Hematopoietic multipotent progenitor cell (in vitro differentiated cells): ENCODE measurements around the gene CCDC89. TPM values are rescaled to one million over a fixed set of nuclear protein-coding genes. Genes with fewer than 3 reads are reported as not detected.

Source experiments
- DNase-seq, 3 donors: peaks; one replicate each; pipeline ENCODE4 v3.0.0-alpha.2; 2011 to 2015; ENCODE audit warnings: low read depth in 2 of 3, low spot score in 2 of 3
- total RNA-seq: library from RNA; depleted of rRNA; stranded (reverse); fragments of >200 nt; gene quantifications from one replicate; pipeline ENCODE4 v1.2.3, GENCODE V29; 2012

CCDC89 gene
- under 0.01 TPM for total RNA-seq

DNA sequence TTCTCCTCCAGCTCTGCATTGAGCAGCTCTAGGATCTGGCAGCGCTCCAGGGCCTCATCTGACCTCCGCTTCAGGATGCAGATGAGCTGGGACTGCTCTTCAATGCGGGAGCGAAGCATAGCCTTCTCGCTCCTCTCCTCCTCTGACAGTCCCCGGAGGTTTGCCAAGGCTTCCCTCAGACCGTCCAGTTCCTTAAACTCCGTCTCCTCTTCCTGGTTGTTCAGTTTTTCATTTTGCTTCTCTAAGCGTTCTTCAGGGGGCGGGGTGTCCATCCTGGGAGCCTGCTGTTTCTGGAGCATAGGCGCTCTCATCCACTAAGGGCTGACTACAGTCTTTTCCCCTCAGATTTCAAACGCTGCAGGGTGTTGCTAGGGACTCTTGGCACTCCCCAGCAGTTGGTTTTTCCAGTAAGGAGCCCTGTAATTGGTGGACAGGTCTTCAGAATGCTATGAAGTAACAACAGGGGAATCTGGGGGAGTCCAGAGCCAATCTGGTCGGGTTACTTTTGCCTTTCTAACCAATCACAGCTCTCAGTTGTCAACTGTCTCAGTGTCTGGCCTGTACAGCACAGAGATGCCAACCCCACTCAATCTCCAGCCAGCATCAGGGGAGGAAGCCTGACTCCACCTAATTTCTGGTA, at the start of gene CCDC89:
TSS of gene CCDC89 (minus strand) at position 376 of the 640 bp plus-strand sequence. CDS start at position 311, 65 bp downstream.
- DNase-seq, result no peak

DNA sequence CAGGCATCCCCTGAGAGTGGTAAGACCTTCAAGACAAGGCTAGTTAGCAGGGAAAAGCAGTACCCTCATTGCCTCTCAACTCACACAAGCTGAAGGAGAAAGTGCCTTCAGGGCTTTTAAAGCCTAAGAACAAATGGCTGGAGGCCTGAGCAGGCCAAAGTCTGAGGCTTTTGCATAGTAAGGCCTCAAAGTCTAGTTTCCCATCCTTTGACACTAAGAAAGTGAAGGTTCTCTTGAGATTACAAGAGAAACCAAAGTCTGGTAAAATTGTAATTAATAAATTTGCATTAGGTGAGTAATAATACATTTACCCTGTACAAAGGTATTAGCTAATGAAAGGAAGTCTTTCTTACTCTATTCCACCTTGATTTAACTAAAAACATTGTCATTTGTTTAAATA, 47.0 kb upstream of the CCDC89 start:
- DNase-seq, result no peak

DNA sequence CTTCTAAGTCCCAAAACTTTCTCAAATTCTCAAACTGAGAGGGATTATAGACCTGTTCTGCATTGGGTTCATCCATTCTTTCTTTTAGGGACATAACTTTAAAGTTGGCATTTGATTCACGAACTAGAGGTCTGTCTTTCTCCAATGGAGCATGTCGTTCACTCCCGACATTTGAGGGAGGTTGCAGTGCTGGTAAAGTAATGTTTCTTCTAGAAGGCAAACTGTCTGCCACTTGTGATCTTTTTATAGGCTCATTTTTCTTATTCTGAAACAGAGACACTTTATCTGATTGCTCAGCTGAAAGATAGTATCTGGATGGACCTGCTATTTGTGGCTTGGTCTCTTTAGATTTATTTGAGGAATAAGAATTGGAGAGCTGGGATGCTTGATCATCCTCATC, 40.4 kb upstream of the CCDC89 start:
- no peak for DNase-seq

DNA sequence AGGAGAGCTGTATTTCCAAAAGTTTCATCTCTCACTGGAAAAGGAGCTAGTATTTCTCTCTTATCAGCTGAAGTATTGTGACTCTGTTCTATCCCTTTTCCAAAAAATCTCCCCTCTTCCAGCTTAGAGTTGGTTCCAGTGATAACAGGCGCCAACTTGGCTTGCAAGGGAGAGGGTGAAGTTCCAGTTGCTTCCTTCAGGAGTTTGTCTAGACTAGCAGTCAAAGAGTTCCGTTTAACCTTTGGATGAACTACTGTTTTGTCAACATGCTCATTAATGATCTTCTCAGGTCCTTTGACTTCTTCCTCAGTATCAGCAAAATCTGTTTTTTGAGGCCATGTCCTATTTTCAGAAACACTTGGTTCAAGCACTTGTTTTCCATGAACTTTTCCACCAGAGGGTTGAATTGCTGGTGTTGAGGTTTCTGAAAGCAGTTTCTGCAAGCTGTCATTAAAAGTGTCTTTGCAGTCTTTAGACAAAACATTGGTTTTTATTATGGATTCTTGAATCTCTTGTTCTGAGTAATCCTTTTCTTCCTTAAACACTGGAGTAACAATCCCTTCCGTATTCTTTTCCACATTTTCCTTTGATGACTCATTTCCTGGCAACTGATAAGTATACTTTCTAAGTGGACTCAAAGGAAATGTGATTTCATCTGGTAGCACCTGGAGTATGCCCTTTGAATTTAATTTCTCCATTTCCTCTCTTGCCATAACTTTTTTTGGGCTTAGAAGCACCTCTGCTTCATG, 39.7 kb upstream of the CCDC89 start:
- DNase-seq, result no peak

DNA sequence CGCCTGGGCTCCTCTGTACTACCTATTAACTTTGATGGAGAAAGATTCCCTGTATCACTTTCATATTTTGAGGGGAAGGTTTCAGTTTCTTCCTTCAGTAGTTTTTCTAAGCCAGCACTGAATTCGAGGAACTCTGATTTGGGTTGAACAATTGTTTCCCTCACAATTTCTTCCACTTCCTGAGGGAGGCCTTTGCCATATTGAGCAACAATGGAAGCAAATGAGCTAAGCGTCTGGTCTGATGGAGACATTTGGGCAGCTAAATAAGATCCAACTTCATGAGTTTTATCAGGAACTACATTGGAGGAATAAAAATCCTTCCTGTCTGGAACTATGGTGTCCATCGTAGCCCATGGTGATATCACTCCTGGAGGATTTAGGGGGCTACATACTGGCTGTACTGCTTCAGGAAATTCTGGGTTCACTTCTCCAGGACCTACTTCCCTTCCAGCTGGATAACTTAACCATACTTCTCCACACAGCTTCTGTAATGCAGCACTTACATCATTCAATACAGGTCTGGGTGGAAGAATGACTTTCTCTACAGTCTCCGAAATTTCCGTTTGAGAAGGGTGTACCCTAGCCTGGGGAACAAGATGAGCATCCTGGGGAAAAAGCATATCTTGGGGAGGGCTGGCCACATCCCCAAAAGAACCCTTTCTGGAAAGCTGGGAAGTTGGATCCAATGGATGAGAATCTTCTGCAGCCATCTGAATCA, 38.9 kb upstream of the CCDC89 start:
- DNase-seq, result no peak

DNA sequence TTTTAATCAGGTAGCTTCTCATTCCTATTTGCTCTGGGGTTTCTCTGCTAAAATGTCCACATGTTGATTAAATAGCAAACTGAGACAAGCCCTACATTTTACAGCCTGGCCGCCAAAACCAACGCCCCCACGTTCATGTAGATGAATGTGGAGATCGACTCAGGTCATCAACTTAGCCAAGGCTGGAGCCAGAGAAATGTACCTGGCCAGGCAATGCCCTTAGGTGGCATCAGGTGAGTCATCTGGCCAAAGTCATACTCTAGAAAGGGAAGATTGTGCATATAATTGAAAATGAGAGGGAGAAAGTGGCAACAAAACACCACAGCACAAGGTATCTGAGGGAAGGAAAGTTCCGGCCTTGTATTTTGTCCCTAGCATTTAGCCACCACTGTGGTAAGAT, 37.1 kb upstream of the CCDC89 start:
- no peak for DNase-seq

DNA sequence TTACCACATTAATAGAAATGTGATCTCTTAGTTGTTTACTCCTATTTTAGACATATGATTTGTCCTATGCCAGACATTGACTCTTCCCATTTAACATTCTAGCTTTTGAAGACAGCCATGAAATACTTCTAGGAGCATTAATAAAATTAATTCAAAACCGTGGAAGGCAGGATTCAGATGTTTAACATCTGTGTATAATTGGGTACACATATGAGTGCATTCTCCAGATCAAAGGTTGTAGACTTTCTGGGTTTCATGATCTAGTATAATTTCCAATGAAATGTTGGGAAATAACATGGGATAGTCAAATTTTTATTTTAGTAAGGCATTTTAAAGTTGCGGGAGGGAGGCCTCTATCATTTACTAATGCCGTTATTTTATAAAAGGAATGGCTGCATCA, 35.2 kb upstream of the CCDC89 start:
- no peak for DNase-seq

DNA sequence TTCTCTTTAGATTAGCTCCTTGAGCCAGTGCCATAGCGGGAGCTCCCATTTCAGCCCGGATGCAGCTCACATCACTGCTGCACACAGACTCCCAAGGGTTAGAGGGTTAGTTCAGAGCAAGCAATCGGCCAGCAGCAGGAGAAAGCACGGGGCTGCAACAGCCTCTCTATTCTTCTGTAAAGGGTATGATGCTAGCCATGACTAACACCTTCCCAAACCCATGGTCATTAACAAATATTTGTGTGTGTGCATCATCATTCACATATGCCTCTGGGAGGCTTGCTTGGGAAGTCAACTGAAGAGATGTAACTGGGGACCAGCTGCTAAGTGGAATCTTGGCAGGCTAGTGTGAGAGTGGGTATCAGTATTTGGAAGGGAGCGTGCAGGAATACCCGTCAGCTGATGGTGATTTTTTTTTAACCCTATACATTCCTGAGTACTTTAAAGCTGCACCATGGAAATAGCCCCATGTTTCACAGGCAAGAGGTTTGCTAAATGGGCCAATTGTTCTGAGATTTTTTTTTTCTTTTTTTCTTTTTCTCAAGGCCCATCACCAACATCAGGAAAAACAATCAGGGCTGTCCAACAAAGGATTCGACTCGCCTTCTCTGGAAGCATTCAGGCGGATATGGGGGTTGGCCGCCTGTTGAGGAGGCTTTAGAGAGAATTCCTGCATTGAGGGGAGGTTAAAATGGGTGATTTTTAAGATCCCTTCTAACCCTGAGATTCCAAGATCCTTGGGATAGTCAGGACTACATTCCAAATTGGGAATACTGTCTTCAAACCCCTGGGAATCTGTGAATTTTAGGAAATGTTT, 33.2 kb upstream of the CCDC89 start:
- no peak for DNase-seq

DNA sequence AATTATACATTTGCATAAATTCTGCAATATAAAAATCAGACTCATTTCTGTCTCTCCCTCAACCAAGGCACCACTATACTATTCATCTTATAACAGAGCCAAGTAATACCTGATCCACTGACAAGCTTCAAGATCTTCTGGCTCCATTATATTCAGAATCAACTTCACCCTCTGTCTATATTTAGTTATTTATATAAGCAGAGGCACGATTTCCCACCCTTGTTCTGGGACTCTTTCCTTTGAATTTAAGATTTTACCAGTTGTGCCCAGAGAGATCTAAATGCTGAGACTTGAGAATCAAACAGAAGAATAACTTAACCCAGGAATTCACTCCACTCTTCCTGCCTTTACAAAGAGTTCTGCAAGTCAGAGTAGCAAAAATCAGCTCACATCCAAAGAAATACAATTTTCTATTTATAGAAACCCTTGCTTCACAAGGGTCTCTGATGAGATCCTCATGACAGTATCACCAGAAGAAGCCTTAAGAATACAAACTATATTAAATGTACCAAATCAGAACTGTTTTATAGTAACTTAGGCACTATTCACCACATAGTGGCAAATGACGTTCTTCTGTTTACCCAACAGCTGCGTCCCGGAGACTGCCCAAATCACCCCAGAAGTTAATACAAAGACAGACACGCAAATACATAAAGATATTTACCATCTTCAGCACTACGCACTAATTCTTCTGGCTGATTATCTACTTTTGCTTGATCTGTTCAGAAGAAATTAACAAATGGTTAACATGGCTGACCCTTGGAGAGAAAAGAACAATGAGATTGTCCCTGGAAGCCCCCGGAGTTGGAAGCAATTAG, 32.3 kb upstream of the CCDC89 start:
- DNase-seq, result no peak

DNA sequence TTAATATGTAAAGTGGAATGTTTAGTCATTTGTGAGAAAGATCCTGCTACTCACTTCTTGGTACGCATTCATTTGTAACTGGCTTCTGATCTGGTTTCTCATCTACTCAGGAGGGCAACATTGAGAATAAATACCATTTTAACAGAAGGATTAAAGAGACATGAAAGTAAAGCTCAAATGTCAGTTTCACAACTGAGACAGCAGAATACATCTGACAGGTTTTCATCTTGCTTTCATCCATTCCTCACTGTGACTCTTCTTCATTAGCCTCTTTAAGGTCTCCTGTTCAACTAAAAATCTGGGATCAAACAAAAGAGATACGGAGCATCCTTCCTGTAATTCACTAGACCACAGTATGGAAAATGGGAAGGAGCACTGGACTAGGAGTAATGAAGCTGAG, 31.4 kb upstream of the CCDC89 start:
- no peak for DNase-seq

DNA sequence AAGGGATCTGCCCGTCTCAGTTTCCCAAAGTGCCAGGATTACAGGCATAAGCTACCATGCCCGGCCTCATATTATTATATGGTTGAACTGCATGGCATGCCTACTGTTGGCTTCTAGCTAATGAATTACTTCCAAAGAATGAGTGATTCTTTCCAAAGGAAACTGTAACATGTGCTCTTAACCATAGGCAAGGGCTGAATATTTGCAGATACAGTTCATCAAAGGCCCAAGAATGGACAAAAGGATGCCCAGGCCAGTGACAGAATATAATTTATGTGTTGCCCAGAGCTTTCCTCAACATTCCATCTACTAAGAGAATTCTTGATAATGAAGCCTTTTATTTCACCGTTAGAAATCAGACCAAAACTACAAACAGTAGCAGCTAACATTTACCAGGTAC, 27.0 kb upstream of the CCDC89 start:
- no peak for DNase-seq

DNA sequence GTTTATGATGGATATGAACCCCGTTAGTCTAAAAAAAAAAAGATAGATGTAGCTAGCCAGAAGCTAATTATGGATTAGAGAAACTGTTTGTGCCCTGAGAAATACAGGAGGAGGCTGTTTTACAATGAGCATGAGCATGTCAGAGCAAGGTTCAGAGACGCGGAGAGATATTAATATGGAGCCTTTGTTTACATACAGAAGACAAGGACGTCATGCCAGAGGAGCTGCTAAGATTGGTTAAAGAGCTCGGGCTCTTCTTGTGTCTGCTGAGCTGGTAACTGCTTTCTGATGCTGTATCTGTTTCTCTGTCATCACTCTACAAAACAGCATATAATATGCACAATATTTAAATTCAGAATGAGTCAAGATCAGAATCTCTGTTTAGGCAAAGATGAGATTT, 24.9 kb upstream of the CCDC89 start:
- DNase-seq, result no peak

DNA sequence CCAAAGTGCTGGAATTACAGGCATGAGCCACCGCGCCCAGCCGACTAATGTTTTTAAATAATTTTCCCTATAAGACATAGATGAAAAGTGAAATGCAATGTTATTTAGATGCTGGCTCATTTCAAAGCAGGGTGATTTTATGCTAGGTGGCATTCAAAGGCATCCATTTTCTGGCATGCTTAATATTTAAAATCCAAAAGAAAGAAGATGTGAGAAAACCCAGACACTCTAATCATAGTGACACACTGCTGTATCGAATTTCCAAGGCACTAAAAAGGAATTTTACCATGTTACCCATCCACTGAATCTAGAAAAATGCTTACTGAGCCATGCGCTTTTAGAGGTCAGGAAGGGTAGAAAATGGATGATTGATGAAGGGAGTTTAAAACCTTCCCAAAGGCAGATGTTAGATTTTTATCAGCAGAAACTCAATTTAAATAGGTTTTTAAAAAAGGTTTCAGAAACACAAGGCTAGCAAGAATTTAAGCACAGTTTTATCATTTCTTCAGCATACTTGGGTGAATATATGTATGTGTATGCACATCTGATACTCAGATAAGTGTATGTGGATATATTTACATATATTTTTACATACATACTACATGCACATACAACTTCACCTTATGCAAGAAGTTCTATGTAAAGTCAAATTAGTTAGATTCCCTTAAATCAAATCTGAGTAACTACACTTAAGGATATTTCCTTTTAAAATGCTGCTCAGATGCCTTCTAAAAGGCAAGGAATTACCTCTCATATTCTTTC, 24.1 kb upstream of the CCDC89 start:
- DNase-seq, result no peak

DNA sequence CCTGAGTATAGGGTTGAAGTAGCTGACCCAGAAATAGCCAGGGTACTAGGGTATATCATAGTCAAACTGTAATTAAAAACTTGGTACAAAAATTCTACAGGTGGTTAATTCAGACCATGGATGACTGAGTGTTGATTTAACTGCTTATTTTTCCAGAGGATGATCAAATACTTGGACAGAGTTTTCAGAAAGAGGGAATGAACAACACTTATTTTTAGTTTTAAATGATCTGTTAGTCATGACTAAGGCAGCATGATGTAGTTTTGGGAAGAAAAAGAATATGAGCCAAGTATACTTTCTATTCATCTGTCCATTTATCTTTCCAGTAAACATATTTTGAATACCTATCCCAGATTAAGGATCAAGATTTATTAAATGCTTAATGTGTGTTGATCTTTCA, 19.8 kb upstream of the CCDC89 start:
- no peak for DNase-seq

DNA sequence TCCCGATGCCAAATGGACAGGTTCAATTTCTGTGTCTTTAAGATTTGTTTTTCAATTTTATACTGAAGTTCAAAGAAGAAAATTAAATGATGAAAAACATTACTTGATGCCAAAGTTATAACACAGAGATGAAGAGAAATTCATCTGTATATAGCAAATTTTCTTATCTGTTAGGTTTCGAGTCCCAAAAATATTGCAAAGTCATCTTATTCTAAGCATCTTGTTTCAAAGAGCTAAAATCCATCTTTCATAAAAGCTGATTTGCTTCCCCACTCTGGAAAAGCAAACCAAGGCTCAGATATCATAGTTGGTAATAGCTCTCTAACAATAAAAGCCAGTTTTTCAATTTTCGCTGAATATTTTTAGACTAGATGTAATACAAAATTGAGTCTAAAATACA, 19.0 kb upstream of the CCDC89 start:
- DNase-seq, result no peak

DNA sequence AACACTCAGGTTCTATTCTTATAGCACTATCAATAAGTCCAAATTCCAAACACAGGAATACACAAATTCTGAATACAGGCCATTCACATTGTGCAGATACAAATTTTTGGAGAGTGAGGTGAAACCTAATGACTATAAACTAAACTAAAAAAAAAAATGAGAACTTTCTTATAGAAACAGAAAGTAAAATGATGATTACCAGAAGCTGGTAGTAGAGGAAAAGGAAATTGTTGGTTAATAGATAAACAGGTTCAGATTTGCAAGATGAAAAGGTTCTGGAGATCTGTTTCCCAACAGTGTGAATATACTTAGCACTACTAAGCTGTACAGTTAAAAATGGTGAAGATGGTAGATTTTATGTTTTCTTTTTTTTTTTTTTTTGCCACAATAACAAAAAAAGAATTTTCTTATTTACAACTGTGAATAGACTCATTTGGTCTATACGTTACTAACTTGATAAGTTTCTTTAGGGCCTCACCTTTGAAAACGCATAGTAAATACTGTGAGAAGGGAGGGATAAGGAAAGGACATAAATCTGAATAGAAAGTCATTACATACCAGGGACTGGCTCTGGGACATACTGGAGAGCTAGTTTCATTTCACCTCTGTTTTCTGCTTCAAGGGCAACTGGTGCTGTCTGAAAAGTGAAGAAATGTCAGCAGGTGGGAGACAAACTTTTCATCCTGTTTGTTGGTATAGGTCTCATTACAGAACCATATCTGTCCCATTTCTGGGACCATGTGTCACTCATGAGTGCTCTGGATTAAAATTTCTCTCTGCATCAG, 14.2 kb upstream of the CCDC89 start:
- DNase-seq, result peak in 2 of 3 donors; percentile 33 to 78

DNA sequence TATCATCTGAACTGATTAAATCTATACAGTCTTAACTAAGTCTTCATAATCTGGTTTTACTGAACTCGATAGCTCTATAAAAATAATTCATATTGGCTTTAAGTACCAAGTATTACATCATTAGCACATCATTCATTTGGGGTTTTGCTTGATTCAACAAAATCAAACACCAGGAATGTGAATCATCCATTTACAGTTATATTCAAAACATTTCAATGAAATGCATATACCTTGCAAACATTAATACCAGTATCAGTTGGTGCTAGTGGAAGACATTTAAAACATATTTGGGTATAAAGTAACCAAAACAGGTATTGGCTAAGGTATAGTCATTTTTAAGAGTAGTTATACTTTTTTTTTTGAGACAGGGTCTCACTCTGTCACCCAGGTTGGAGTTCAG, 12.2 kb upstream of the CCDC89 start:
- no peak for DNase-seq

DNA sequence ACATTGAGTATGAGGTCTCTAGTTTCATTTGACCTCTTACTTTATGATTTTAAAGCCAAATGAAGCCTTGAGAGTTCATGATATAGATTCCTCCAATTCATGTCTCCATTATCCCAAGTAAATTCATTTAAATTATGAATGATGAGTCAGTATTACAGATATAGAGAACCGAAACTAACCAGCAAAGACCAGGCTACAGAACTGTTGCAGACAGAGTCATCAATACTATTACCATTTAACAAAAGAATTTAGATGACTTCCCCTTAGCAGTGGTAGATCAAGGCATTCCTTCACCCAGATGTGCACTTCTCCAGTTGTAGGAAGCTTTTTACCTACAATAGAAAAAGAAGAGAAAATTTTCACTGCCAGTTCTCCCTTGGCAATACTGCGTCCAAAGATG, 11.8 kb upstream of the CCDC89 start:
- DNase-seq, result no peak

DNA sequence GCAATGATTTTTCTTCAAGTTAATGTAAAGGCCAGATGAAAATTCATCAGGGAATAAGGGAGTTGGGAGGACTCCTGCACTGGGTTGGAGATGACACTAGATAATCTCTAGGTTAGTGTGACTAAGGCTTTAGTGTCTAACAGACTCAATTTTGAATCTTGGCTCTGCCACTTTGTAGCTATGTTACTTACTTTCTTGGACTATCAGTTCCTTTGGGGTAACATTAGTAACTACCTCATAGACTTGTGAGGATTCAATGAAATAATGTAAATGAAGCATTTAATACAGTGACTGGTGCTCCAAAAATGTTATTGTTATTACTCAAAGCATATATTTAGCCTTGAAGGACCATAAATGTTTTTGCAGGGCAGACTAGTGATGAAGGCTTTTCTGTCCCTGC, 9.6 kb upstream of the CCDC89 start:
- no peak for DNase-seq
